NCI-H1694 (cell line): ENCODE measurements around the gene L3HYPDH.

Experiments
- DNase-seq: peaks from one replicate; lab custom pipeline; 2025; lab: John Stamatoyannopoulos, UW

L3HYPDH gene

GRCh38 chr14:59427653-59428580, 56.3 kb downstream of the L3HYPDH start:
- DNase-seq: no peak

- no peak for DNase-seq
Observed at GRCh38 chr14:59425322-59425935, 58.8 kb downstream of the L3HYPDH start.

GRCh38 chr14:59424341-59425071, 59.7 kb downstream of the L3HYPDH start:
- no peak for DNase-seq
